Neuron (in vitro differentiated cells): ENCODE data around the gene HDAC4.

ENCODE experiments used
- H2AFZ ChIP-seq: one replicate; pipeline ENCODE4 v1.6.1; 2013; ENCODE audit warnings: low read depth, mild to moderate bottlenecking, inconsistent platforms, low read length, moderate library complexity
- H3K27me3 ChIP-seq: one replicate; pipeline ENCODE4 v1.6.1; 2013; ENCODE audit warnings: low read length; ENCODE audit not compliant: insufficient read depth
- H3K36me3 ChIP-seq: one replicate; pipeline ENCODE4 v1.6.1; 2013; ENCODE audit warnings: low read length; ENCODE audit not compliant: insufficient read depth
- H3K4me1 ChIP-seq: one replicate; pipeline ENCODE4 v1.6.1; 2013; ENCODE audit warnings: low read length; ENCODE audit not compliant: insufficient read depth
- H3K4me3 ChIP-seq: 2 replicates; pipeline ENCODE4 v1.5.1; 2013; ENCODE audit warnings: mild to moderate bottlenecking, low read length, moderate library complexity
- H3K9me3 ChIP-seq: one replicate; pipeline ENCODE4 v1.6.1; 2013; ENCODE audit warnings: low read length

The HDAC4 gene

DNA sequence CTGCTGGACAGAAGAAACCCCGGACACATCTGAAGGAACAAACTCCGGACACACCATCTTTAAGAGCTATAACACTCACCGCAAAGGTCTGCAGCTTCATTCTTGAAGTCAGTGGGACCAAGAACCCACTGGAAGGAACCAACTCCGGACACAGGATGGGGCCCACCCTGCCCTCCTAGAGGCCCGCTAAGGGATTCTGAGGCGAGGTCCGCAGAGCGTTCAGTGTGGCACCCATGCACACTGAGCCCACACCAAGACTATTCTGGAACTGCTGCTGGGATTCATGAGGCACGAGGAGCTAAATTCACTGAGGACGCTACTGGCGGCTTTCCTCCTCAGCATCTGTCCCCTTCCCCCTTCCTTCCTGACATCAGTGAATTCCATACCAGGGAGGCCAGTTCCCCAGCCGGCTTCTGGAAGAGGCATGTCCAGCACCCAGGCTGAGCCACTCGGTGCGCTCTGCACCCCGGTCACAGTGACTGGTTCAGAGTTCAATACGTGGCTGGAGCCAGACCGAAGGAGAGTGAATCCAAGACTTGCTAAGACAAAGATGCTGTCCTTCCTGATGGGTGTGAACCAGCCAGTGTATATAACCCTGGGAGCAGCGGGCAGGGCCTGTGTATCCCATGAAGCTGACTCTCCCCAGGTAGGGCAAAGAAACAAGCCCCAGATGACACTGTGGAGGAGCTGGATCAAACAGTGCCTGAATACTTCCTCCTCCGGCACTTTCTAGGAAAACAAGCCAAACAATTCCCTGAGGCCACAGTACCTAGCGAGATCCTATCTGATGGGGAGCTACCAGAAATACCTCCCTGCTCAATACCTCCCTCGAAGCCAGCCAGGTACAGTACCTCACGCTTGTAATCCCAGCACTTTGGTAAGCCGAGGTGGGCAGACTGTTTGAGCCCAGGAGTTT, 11.1 kb downstream of the HDAC4 start:
- Histone ChIP-seq H3K9me3 (peaks cover 18% of the 10 kb centered on the region), H3K4me1 (no peaks in the 10 kb centered on the region), H3K27me3 (no peaks in the 10 kb centered on the region), H3K36me3 (peaks cover 18% of the 10 kb centered on the region), H2AFZ (no peak overlapping the region), H3K4me3 (no peak overlapping the region)

DNA sequence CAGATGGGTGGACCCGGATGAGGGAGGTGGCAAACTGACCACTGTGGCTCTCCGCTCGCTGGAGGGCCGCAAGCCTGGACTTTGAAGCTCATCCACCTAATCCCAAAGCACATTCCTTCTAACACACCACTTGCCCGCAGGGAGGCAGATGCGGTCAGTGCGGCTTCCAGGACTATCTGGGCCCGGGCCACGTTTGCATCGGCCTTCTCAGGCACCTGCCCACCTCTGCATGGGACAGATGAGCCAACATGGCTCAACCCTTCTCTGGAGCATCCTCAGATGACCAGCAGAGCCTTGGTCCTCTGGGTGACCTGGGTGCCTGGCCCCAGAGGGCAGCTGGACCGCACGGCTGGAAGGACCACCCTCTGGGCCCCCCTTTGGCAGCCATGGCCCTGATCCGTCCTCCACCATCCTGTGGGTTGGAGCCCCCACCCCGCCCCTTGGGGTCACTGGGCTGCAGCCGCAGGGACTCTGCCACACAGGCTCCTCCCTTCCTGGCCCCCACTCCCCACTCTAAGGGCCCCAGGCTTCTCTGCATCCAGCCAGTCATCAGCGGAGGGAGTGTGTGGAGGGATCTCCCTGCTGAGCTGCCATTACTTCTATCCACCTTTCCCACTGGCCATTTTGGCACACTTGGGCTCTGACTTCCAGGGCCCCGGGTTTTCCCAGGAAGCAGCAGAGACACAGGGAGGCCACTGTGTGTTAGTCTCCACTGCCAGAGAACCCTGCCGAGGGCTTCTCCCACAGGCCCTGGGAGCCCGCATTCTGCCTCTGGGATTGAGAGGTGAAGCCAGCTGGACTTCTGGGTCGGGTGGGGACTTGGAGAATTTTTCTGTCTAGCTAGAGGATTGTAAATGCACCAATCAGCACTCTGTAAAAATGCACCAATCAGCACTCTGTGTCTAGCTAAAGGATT, 12.3 kb downstream of the HDAC4 start:
- Histone ChIP-seq H2AFZ (no peak overlapping the region), H3K36me3 (peaks cover 18% of the 10 kb centered on the region), H3K4me1 (no peaks in the 10 kb centered on the region), H3K4me3 (no peak overlapping the region), H3K27me3 (no peaks in the 10 kb centered on the region), H3K9me3 (peaks cover 24% of the 10 kb centered on the region)

DNA sequence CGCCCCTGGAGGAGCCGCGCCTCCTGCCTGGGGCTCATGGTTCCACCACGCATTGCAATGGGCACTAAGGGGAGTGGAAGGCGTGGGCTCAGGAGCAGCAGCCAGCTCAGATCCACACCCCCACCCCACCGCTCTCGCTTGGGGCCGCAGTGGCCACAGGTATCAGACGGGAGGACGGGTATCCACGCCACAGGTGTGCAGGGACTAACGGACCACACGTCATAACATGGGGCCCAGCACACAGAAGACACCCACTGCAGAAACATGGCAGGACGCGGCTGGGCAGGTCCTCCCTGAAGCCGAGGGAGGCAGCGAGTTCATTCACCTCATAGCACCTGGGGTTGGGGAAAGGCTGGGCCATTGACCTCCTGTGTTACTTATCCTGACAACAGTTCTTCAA, 13.0 kb downstream of the HDAC4 start:
- Histone ChIP-seq H3K9me3 (peaks cover 29% of the 10 kb centered on the region), H3K4me3 (no peak overlapping the region), H3K4me1 (no peaks in the 10 kb centered on the region), H3K27me3 (no peaks in the 10 kb centered on the region), H2AFZ (no peak overlapping the region), H3K36me3 (peaks cover 18% of the 10 kb centered on the region)

DNA sequence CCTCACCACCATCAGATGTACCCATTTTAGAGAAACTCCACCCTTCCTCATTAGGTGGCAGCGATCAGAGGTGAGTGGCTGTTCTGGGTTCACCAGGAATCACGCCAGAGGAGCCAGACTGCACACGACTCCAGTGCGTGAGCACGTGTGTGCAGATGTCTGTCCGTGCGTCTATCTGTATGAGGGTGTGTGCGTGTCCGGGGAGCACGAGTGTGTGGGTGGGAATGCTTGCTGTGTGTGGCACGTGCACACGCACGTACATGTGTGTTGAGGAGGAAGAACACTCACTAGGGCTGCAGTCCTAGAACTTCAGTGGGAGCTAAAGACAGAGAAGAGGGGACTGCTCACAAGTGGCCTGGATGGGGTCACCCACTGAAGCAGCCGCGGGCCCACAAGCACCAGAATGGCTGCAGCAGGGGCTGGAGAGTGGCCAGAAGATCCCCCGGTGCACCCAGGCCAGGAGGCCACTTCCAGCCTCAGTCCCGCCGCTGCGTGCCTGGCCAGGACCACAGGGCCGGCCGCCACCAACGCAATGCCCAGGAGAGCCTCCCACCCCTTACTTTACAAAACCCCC, 13.9 kb downstream of the HDAC4 start:
- H2AFZ ChIP-seq: no peak overlapping the region
- peaks cover 18% of the 10 kb centered on the region for H3K36me3 ChIP-seq
- H3K9me3 ChIP-seq: peaks cover 29% of the 10 kb centered on the region
- H3K4me3 ChIP-seq: no peak overlapping the region
- H3K4me1 ChIP-seq: no peaks in the 10 kb centered on the region
- H3K27me3 ChIP-seq: no peaks in the 10 kb centered on the region

DNA sequence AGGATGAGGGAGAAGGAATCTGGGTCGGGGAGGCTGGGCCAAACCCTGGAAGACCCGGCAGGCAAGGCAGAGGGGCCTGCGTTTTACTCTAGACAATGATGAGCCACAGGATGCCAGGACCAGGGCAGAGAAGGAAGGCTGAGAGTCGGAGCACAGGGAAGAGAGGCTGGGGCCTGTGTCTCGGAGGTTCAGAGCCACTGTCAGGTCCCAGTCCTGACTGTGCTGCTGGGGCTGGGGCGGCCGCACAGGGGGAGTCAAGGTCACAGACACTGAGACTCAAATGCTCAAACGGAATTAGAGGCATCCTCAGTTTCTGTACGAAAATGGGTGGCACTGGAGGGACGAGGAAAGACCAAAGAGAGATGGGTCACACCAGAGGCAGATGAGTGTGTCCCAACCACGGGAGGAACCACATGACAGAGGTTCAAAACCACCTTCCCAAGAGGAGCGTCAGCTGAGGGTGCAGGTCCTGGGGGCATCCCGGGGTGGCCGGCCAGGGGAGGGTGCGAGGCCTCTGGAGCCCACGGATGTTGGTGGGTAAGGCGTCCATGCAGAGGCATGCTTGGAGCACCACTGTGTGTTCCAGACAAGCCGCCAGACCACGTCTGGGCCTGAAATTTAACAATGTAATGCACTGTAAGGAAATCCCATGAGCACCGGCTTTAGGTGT, 14.7 kb downstream of the HDAC4 start:
- H3K27me3 ChIP-seq: no peaks in the 10 kb centered on the region
- no peak overlapping the region for H2AFZ ChIP-seq
- H3K36me3 ChIP-seq: peaks cover 18% of the 10 kb centered on the region
- peaks cover 3% of the 10 kb centered on the region for H3K4me1 ChIP-seq
- no peak overlapping the region for H3K4me3 ChIP-seq
- peaks cover 29% of the 10 kb centered on the region for H3K9me3 ChIP-seq

DNA sequence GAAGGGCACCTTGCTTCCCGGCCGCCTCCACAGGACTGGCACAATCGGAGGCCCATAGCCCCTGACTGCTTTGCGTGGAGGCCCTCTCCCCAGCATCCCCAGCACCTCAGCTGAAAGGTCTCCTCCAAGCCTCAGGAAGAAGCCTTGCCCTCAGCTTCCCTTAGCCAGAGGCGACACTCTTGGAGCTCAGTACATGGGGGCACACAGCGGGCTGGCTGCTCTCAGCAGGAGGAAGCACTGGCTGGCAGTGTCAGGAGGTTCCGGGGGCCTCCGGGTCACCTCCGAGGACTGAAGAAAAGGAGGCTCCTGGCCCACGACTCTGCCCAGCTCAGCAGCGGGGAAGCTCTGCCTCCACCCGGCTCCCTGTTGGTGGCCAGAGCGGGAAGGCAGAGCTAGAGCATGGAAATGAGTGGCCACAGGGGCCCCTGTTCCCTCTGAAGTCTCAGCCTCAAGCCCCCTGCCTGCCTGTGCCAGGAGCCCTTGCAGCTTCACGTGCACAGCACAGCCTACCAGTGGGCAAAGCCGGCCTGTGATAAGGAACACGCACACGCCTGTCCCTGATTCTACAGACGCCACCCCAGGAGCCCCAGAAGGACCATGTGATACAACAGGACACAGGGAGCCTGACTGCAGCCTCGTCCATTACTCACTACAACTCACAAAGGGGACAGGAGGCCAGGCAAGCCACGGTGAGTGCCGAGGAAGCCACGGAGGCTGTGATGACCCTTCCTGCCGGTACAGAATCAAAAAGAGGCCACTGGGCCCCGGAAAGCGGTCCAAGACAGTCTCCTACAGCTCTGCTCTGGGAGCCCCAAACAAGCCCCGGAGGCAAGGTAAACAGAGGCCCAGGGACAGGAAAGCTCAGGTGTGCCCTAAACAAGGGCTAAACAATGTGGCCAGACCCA, 15.5 kb downstream of the HDAC4 start:
- Histone ChIP-seq H3K36me3 (peaks cover 18% of the 10 kb centered on the region), H3K9me3 (peaks cover 29% of the 10 kb centered on the region), H2AFZ (no peak overlapping the region), H3K27me3 (no peaks in the 10 kb centered on the region), H3K4me1 (peaks cover 3% of the 10 kb centered on the region), H3K4me3 (no peak overlapping the region)

DNA sequence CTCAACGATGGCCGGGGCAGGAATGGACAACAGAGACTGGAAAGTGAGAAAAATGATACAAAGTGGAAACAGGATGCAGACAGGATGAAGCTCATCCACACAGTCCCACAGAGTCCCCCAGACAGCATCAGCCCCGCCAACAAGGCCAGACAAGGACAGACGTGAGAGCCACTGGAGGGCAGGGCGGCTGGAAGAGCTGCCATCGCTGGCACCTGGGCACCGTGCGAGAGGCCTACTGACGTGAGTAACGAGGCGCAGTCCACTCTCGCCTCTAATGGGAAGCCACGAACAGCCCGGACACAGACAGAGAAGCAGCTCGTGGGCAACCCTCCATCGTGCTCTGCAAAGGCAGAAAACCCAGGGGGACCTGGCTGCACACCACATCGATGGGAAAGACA, 17.1 kb downstream of the HDAC4 start:
- peaks cover 3% of the 10 kb centered on the region for H3K4me1 ChIP-seq
- peaks cover 22% of the 10 kb centered on the region for H3K9me3 ChIP-seq
- no peak overlapping the region for H3K4me3 ChIP-seq
- no peaks in the 10 kb centered on the region for H3K27me3 ChIP-seq
- peaks cover 10% of the 10 kb centered on the region for H3K36me3 ChIP-seq
- H2AFZ ChIP-seq: no peak overlapping the region

DNA sequence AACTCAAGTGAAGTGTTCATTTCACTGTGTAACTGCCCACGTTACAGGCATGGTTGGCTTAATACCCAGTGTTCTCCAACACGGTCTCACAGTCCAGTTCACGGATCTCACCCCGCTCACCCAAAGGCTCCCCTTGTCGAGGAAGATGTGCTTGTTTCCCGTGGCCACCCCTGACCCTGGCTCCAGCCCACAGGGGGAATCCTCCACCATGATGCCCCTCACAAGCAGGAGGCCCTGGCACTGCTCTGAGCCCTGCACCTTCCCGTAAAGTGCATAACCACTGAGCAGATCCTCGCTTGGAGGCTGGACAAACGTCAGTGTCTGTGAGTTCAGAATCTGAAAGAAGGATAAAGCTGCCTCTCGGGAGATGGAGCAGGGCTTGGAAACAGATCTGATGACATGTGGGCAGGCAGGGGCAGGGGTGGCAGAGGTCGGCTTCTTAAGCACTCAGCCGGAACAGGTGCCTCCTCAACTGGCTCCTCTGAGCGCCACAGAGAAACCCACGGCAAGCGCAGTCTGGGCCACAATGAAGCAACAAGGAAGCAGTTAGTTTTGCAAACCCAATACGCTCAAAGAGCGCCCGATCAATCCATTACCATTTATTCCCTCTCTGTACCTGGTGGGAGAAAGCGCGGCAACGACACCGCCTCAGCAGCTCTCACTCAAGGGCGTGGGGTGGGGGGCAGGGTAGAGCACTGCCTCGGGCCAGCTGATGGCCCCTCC, 17.6 kb downstream of the HDAC4 start:
- Histone ChIP-seq H3K4me3 (no peak overlapping the region), H2AFZ (no peak overlapping the region), H3K4me1 (peaks cover 3% of the 10 kb centered on the region), H3K27me3 (no peaks in the 10 kb centered on the region), H3K36me3 (peaks cover 10% of the 10 kb centered on the region), H3K9me3 (peaks cover 22% of the 10 kb centered on the region)

DNA sequence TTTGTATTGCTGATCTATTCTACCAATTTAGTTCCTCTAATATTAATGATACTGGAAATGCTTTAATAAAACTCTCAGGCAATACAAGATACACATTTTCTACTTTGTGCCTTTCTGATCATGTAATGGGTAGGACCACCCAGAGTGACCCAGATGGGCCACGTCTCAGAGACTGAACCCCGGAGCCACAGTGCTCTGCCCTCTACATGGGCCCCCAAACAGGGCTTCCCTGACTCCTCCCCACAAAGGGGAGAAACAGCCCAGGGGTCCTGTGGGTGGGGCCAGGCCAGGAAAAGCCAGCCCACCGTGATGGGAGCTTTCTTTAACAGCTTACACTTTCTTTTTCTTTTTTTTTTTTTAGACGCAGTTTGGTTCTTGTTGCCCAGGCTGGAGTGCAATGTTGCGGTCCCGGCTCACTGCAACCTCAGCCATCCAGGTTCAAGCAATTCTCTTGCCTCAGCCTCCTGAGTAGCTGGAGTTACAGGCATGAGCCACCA, 18.4 kb downstream of the HDAC4 start:
- Histone ChIP-seq H3K4me1 (peaks cover 3% of the 10 kb centered on the region), H3K9me3 (peaks cover 22% of the 10 kb centered on the region), H3K4me3 (no peak overlapping the region), H3K27me3 (no peaks in the 10 kb centered on the region), H3K36me3 (peaks cover 14% of the 10 kb centered on the region), H2AFZ (no peak overlapping the region)

DNA sequence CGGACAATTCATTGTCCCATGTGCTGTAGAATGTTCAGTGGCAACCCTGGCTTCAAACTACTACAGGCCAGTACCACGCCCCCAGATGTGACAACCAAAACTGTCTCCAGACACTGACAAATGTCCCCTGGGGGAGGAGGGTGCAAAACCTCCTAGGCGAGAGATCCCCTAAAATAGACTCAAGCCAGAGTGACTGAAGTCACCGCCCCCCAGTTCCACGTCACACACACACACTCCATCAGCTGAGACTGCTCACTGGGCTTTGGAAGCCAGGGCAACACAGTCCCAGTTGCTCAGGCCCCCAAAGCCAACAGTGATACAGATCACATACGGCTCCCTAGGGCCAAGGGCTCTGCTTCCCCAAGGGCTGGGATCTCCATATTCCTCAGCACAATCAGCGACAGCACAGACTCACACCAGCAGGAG, 19.1 kb downstream of the HDAC4 start:
- H3K4me1 ChIP-seq: peaks cover 3% of the 10 kb centered on the region
- H2AFZ ChIP-seq: no peak overlapping the region
- peaks cover 11% of the 10 kb centered on the region for H3K36me3 ChIP-seq

More for the DNA sequence above, 19.1 kb downstream of the HDAC4 start:
- peaks cover 21% of the 10 kb centered on the region for H3K9me3 ChIP-seq
- H3K4me3 ChIP-seq: no peak overlapping the region
- no peaks in the 10 kb centered on the region for H3K27me3 ChIP-seq
